ENCODE data around the gene MROH8.
A peak's percentile ranks its signal among the peaks of the same experiment; 100 is the strongest.

Gene MROH8

GRCh38 chr20:37198932-37199660 is 19.7 kb upstream of the MROH8 start:
- DNase-seq = no peak

- no peak for DNase-seq
Observed at GRCh38 chr20:37194621-37195417, 15.5 kb upstream of the MROH8 start.

GRCh38 chr20:37193821-37194220 is 14.5 kb upstream of the MROH8 start:
- DNase-seq = no peak

- no peak for DNase-seq
Observed at GRCh38 chr20:37193226-37193625, 13.9 kb upstream of the MROH8 start.

GRCh38 chr20:37192137-37192854 is 12.9 kb upstream of the MROH8 start:
- DNase-seq = peak; percentile 94

- DNase-seq = no peak
Observed at GRCh38 chr20:37190354-37191112, 11.2 kb upstream of the MROH8 start.

- no peak for DNase-seq
Observed at GRCh38 chr20:37189416-37190016, 10.2 kb upstream of the MROH8 start.

- DNase-seq = no peak
Observed at GRCh38 chr20:37188787-37189186, 9.4 kb upstream of the MROH8 start.

GRCh38 chr20:37185686-37186085 is 6.3 kb upstream of the MROH8 start:
- DNase-seq = no peak

GRCh38 chr20:37179683-37180524 is 556 bp upstream of the MROH8 start:
- DNase-seq = no peak

GRCh38 chr20:37172836-37173235 is 6.5 kb downstream of the MROH8 start:
- DNase-seq = no peak

GRCh38 chr20:37166867-37167266 is 12.5 kb downstream of the MROH8 start:
- DNase-seq = no peak

- no peak for DNase-seq
Observed at GRCh38 chr20:37165031-37165430, 14.3 kb downstream of the MROH8 start.

GRCh38 chr20:37163832-37164554 is 15.4 kb downstream of the MROH8 start:
- DNase-seq = no peak

GRCh38 chr20:37162646-37163045 is 16.7 kb downstream of the MROH8 start:
- no peak for DNase-seq

GRCh38 chr20:37161830-37162549 is 17.4 kb downstream of the MROH8 start:
- DNase-seq = no peak

GRCh38 chr20:37160683-37161082 is 18.7 kb downstream of the MROH8 start:
- DNase-seq = no peak

GRCh38 chr20:37158248-37158647 is 21.1 kb downstream of the MROH8 start:
- no peak for DNase-seq

GRCh38 chr20:37155987-37156386 is 23.4 kb downstream of the MROH8 start:
- DNase-seq = no peak

- no peak for DNase-seq
Observed at GRCh38 chr20:37154684-37155298, 24.6 kb downstream of the MROH8 start.

All from femur (tissue), 1 donor.